Activated CD4-positive, alpha-beta T cell treated with anti-CD3 and anti-CD28 coated beads, Interleukin-2, amount 50 U/mL, for 1 hour (primary cell): ENCODE data around the gene PFKFB3.
"Not testable (repeated sequence)": the region's sequence is repeated elsewhere in the genome, so short reads cannot be mapped to it uniquely, and the experiment has no call there.

Experiments used
- DNase-seq: peaks from one replicate; pipeline ENCODE4 v3.0.0-alpha.2; 2020

PFKFB3 gene

GRCh38 chr10:6275022-6275997, 72.6 kb downstream of the PFKFB3 start:
- peak; percentile 83 for DNase-seq

GRCh38 chr10:6276356-6276755, 73.6 kb downstream of the PFKFB3 start:
- DNase-seq = no peak

- DNase-seq = no peak
These were observed 75.9 kb downstream of the PFKFB3 start for GRCh38 chr10:6278519-6279120.

- DNase-seq = no peak
These were observed 77.0 kb downstream of the PFKFB3 start for GRCh38 chr10:6279540-6280267.

GRCh38 chr10:6280291-6280690, 77.6 kb downstream of the PFKFB3 start:
- no peak for DNase-seq

- no peak for DNase-seq
These were observed 79.8 kb downstream of the PFKFB3 start for GRCh38 chr10:6282454-6282958.

- DNase-seq = no peak
These were observed 80.9 kb downstream of the PFKFB3 start for GRCh38 chr10:6283655-6284054.

- DNase-seq = not testable (repeated sequence)
These were observed 87.9 kb downstream of the PFKFB3 start for GRCh38 chr10:6290621-6291020.

- DNase-seq = no peak
These were observed 90.0 kb downstream of the PFKFB3 start for GRCh38 chr10:6292741-6293151.

GRCh38 chr10:6296425-6296824, 93.7 kb downstream of the PFKFB3 start:
- DNase-seq = not testable (repeated sequence)

- no peak for DNase-seq
These were observed 94.1 kb downstream of the PFKFB3 start for GRCh38 chr10:6296828-6297251.

GRCh38 chr10:6297522-6297921, 94.8 kb downstream of the PFKFB3 start:
- no peak for DNase-seq

GRCh38 chr10:6297951-6298381, 95.2 kb downstream of the PFKFB3 start:
- no peak for DNase-seq

GRCh38 chr10:6298428-6298827, 95.7 kb downstream of the PFKFB3 start:
- no peak for DNase-seq

GRCh38 chr10:6299234-6299633, 96.5 kb downstream of the PFKFB3 start:
- DNase-seq = no peak

- no peak for DNase-seq
These were observed 97.0 kb downstream of the PFKFB3 start for GRCh38 chr10:6299743-6300105.

- peak; percentile 13 for DNase-seq
These were observed 97.5 kb downstream of the PFKFB3 start for GRCh38 chr10:6300106-6300783.

GRCh38 chr10:6300784-6301460, 98.2 kb downstream of the PFKFB3 start:
- DNase-seq = no peak

GRCh38 chr10:6301488-6302075, 98.8 kb downstream of the PFKFB3 start:
- no peak for DNase-seq
